Skeletal muscle satellite cell (primary cell): ENCODE measurements around the gene TSC22D1.

Experiments
- H3K27me3 ChIP-seq: 2 replicates; pipeline ENCODE4 v1.7.0; 2013; ENCODE audit warnings: low read length; ENCODE audit not compliant: control insufficient read depth, insufficient read depth
- H3K36me3 ChIP-seq: 2 replicates; pipeline ENCODE4 v1.7.0; 2013; ENCODE audit warnings: mild to moderate bottlenecking, control low read depth, low read length; ENCODE audit not compliant: insufficient read depth
- H3K4me1 ChIP-seq: 2 replicates; pipeline ENCODE4 v1.7.0; 2013; ENCODE audit warnings: low read length; ENCODE audit not compliant: control insufficient read depth, insufficient read depth
- H3K4me2 ChIP-seq: 2 replicates; pipeline ENCODE4 v1.7.0; 2013; ENCODE audit warnings: mild to moderate bottlenecking, low read length
- H3K4me3 ChIP-seq: 2 replicates; pipeline ENCODE4 v1.7.0; 2013; ENCODE audit warnings: low read length
- H3K9ac ChIP-seq: 2 replicates; pipeline ENCODE4 v1.7.0; 2013; ENCODE audit warnings: mild to moderate bottlenecking, low read depth, low read length, moderate library complexity
- H3K9me3 ChIP-seq: replicated peaks from 2 replicates; pipeline ENCODE4 v1.7.0; 2013; ENCODE audit warnings: mild to moderate bottlenecking, control low read depth, low read length

Gene TSC22D1

GRCh38 chr13:44420376-44421220, 155.5 kb downstream of the TSC22D1 start:
- Histone ChIP-seq H3K27me3 (peaks cover 16% of the 10 kb centered on the region), H3K36me3 (no peaks in the 10 kb centered on the region), H3K9ac (no peak overlapping the region), H3K4me3 (no peak overlapping the region), H3K4me2 (no peak overlapping the region), H3K4me1 (no peaks in the 10 kb centered on the region), H3K9me3 (no peaks in the 10 kb centered on the region)

- Histone ChIP-seq H3K9me3 (no peaks in the 10 kb centered on the region), H3K4me3 (no peak overlapping the region), H3K4me2 (no peak overlapping the region), H3K9ac (no peak overlapping the region), H3K27me3 (peaks cover 11% of the 10 kb centered on the region), H3K4me1 (no peaks in the 10 kb centered on the region), H3K36me3 (no peaks in the 10 kb centered on the region)
These were observed 158.3 kb downstream of the TSC22D1 start for GRCh38 chr13:44417876-44418275.

GRCh38 chr13:44417446-44417845, 158.7 kb downstream of the TSC22D1 start:
- Histone ChIP-seq H3K4me2 (no peak overlapping the region), H3K27me3 (peaks cover 10% of the 10 kb centered on the region), H3K9me3 (no peaks in the 10 kb centered on the region), H3K4me3 (no peak overlapping the region), H3K36me3 (no peaks in the 10 kb centered on the region), H3K4me1 (no peaks in the 10 kb centered on the region), H3K9ac (no peak overlapping the region)

- H3K4me3 ChIP-seq = no peak overlapping the region
These were observed 159.4 kb downstream of the TSC22D1 start for GRCh38 chr13:44416744-44417143.

GRCh38 chr13:44416301-44416700, 159.8 kb downstream of the TSC22D1 start:
- Histone ChIP-seq H3K27me3 (peaks cover 6% of the 10 kb centered on the region), H3K4me2 (no peak overlapping the region), H3K9me3 (no peaks in the 10 kb centered on the region), H3K9ac (no peak overlapping the region), H3K36me3 (no peaks in the 10 kb centered on the region), H3K4me3 (no peak overlapping the region), H3K4me1 (no peaks in the 10 kb centered on the region)

More at GRCh38 chr13:44416744-44417143, 159.4 kb downstream of the TSC22D1 start:
- H3K36me3 ChIP-seq = no peaks in the 10 kb centered on the region
- no peak overlapping the region for H3K4me2 ChIP-seq
- H3K27me3 ChIP-seq = peaks cover 10% of the 10 kb centered on the region
- no peaks in the 10 kb centered on the region for H3K9me3 ChIP-seq
- H3K4me1 ChIP-seq = no peaks in the 10 kb centered on the region
- no peak overlapping the region for H3K9ac ChIP-seq

- no peak overlapping the region for H3K4me2 ChIP-seq
- H3K36me3 ChIP-seq = no peaks in the 10 kb centered on the region
- no peak overlapping the region for H3K4me3 ChIP-seq
- H3K27me3 ChIP-seq = peaks cover 8% of the 10 kb centered on the region
- H3K9ac ChIP-seq = no peak overlapping the region
- H3K9me3 ChIP-seq = no peaks in the 10 kb centered on the region
- no peaks in the 10 kb centered on the region for H3K4me1 ChIP-seq
These were observed 160.3 kb downstream of the TSC22D1 start for GRCh38 chr13:44415815-44416214.

GRCh38 chr13:44414716-44415115, 161.4 kb downstream of the TSC22D1 start:
- Histone ChIP-seq H3K4me2 (no peak overlapping the region), H3K27me3 (peaks cover 12% of the 10 kb centered on the region), H3K36me3 (no peaks in the 10 kb centered on the region), H3K4me1 (no peaks in the 10 kb centered on the region), H3K4me3 (no peak overlapping the region), H3K9me3 (no peaks in the 10 kb centered on the region), H3K9ac (no peak overlapping the region)

- Histone ChIP-seq H3K36me3 (no peaks in the 10 kb centered on the region), H3K9me3 (no peaks in the 10 kb centered on the region), H3K4me1 (no peaks in the 10 kb centered on the region), H3K4me2 (no peak overlapping the region), H3K9ac (no peak overlapping the region), H3K4me3 (no peak overlapping the region), H3K27me3 (peaks cover 20% of the 10 kb centered on the region)
These were observed 163.0 kb downstream of the TSC22D1 start for GRCh38 chr13:44413095-44413494.

- H3K27me3 ChIP-seq = peaks cover 20% of the 10 kb centered on the region
- no peak overlapping the region for H3K4me3 ChIP-seq
- no peak overlapping the region for H3K9ac ChIP-seq
- no peaks in the 10 kb centered on the region for H3K36me3 ChIP-seq
- H3K9me3 ChIP-seq = no peaks in the 10 kb centered on the region
- no peaks in the 10 kb centered on the region for H3K4me1 ChIP-seq
- H3K4me2 ChIP-seq = no peak overlapping the region
These were observed 163.7 kb downstream of the TSC22D1 start for GRCh38 chr13:44412346-44412935.

GRCh38 chr13:44411841-44412240, 164.3 kb downstream of the TSC22D1 start:
- H3K4me1 ChIP-seq = no peaks in the 10 kb centered on the region
- no peak overlapping the region for H3K9ac ChIP-seq

GRCh38 chr13:44410328-44410859, 165.7 kb downstream of the TSC22D1 start:
- Histone ChIP-seq H3K9me3 (no peaks in the 10 kb centered on the region), H3K4me3 (no peak overlapping the region), H3K9ac (no peak overlapping the region), H3K4me1 (no peaks in the 10 kb centered on the region), H3K4me2 (no peak overlapping the region), H3K36me3 (no peaks in the 10 kb centered on the region), H3K27me3 (peaks cover 23% of the 10 kb centered on the region)

More at GRCh38 chr13:44411841-44412240, 164.3 kb downstream of the TSC22D1 start:
- H3K9me3 ChIP-seq = no peaks in the 10 kb centered on the region
- H3K4me3 ChIP-seq = no peak overlapping the region
- H3K27me3 ChIP-seq = peaks cover 20% of the 10 kb centered on the region
- H3K36me3 ChIP-seq = no peaks in the 10 kb centered on the region
- H3K4me2 ChIP-seq = no peak overlapping the region
